A673 (cell line): ENCODE results near the gene PROSER2. TPM values are rescaled to one million over a fixed set of nuclear protein-coding genes. Genes with fewer than 3 reads are reported as not detected.

Source experiments
- BruUV-seq: library from RNA; stranded (reverse); fragments of 400-500 nt; replicated peaks from 2 replicates; lab custom pipeline; 2021; lab: Mats Ljungman, UMichigan
- CTCF ChIA-PET: fragments of 300-600 bp; sonication (Branson Sonifier 250); formaldehyde crosslinking; loops from one replicate; lab custom pipeline; 2022; ENCODE audit warnings: antibody characterized with exemption; lab: Charles Lee
- POLR2A ChIA-PET: fragments of 300-600 bp; sonication (Branson Sonifier 250); formaldehyde crosslinking; loops from one replicate; lab custom pipeline; 2022; ENCODE audit warnings: antibody characterized with exemption; ENCODE audit not compliant: low non-redundant PET; lab: Charles Lee
- DNase-seq: peaks from one replicate; pipeline ENCODE4 v3.0.0-alpha.2; 2015; ENCODE audit warnings: low spot score
- H3K27ac ChIP-seq: fragments of 200-600 bp; sonication (generic); 2 replicates; pipeline ENCODE4 v1.5.1; 2016; ENCODE audit warnings: mixed run types, low read depth, mild to moderate bottlenecking, mixed read lengths, antibody characterized with exemption, low read length; ENCODE audit not compliant: poor library complexity, severe bottlenecking
- H3K27me3 ChIP-seq: fragments of 200-600 bp; sonication (generic); replicated peaks from 2 replicates; pipeline ENCODE4 v1.6.1; 2017; ENCODE audit warnings: mixed run types, low read depth, mild to moderate bottlenecking, mixed read lengths, antibody characterized with exemption, low read length; ENCODE audit not compliant: insufficient read depth, poor library complexity
- H3K36me3 ChIP-seq: fragments of 200-600 bp; sonication (generic); 2 replicates; pipeline ENCODE4 v1.6.1; 2016; ENCODE audit warnings: mixed run types, mild to moderate bottlenecking, mixed read lengths, antibody characterized with exemption, low read length; ENCODE audit not compliant: insufficient read depth, poor library complexity, severe bottlenecking
- H3K4me1 ChIP-seq: fragments of 200-600 bp; sonication (generic); 2 replicates; pipeline ENCODE4 v1.6.1; 2017; ENCODE audit warnings: mixed run types, mild to moderate bottlenecking, mixed read lengths, antibody characterized with exemption, low read length; ENCODE audit not compliant: insufficient read depth, poor library complexity, severe bottlenecking
- H3K4me3 ChIP-seq: fragments of 200-600 bp; sonication (generic); 2 replicates; pipeline ENCODE4 v1.5.1; 2016; ENCODE audit warnings: low read depth, mixed run types, mild to moderate bottlenecking, mixed read lengths, low read length; ENCODE audit not compliant: poor library complexity, severe bottlenecking
- H3K9me3 ChIP-seq: fragments of 200-600 bp; sonication (generic); 2 replicates; pipeline ENCODE4 v1.6.1; 2016; ENCODE audit warnings: mixed run types, low read depth, mild to moderate bottlenecking, mixed read lengths, antibody characterized with exemption, low read length; ENCODE audit not compliant: poor library complexity, severe bottlenecking
- EZH2 ChIP-seq: fragments of 200-600 bp; sonication (generic); IDR thresholded peaks from 2 replicates; pipeline ENCODE4 v1.6.1; 2017; ENCODE audit warnings: borderline replicate concordance, low read depth, mild to moderate bottlenecking, mixed read lengths, antibody characterized with exemption, low read length; ENCODE audit not compliant: poor library complexity, severe bottlenecking
- intact Hi-C: fragments of 100-400 bp; cut with micrococcal nuclease; formaldehyde crosslinking; loops from one replicate; pipeline ENCODE4 v1.10.0; 2022; ENCODE audit not compliant: unreplicated experiment
- total RNA-seq: library from RNA; stranded (reverse); gene quantifications from 2 replicates; pipeline ENCODE4 v1.2.3, GENCODE V29; 2021
- TF ChIP-seq, protein P1 (sequence below): fragments of 300-800, 200-600 bp; sonication (generic); conservative IDR thresholded peaks from 2 replicates; pipeline ENCODE4 v1.5.1; 2017; ENCODE audit warnings: low read depth, mild to moderate bottlenecking, antibody characterized with exemption, low read length, moderate library complexity, mixed read lengths

Gene PROSER2
- total RNA-seq, 1 experiment from 2014 or later: 40.4 TPM

DNA sequence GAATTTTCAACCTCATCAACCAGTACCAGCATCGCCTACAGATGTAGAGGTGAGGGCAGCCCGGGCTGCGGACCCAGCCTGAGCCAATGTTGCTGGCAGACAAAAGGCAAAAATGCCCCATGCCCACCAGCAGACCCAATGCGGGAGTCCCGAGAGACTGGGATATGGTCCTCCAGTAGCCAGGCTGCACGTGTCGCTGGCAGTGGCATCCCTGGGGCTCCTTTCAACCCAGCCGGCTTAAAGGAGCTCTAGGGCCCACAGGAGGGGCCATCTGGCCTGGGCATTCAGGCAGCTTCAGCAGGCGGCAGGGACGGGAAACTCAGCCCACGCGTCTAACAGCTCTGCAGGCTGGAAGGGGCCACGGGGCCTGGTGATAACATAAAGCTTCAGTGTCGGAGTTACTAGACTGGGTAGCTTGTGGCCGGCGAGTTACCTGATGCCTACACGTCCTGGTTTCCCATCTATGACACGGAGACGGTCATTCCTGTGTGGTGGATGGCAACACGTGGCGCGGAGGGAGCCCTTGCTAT lies 70.7 kb downstream of the PROSER2 start:
- CTCF ChIA-PET: interaction anchor here (1.1 kb wide), 1 partner anchor 19 kb away, joined by 3 read pairs; no protein-coding TSS in a partner anchor
- POLR2A ChIA-PET: interaction anchor here (0.7 kb wide), 1 partner anchor 70 kb away, joined by 5 read pairs; no protein-coding TSS in a partner anchor
- Histone ChIP-seq H3K27me3 (no peaks in the 10 kb centered on the region), H3K4me3 (peak overlapping the region; percentile 78), H3K9me3 (no peaks in the 10 kb centered on the region), H3K36me3 (peaks cover 21% of the 10 kb centered on the region), H3K4me1 (peaks cover 18% of the 10 kb centered on the region), H3K27ac (peak overlapping the region; percentile 96)
- no peak for TF ChIP-seq EZH2
- TF ChIP-seq, protein P1, sequence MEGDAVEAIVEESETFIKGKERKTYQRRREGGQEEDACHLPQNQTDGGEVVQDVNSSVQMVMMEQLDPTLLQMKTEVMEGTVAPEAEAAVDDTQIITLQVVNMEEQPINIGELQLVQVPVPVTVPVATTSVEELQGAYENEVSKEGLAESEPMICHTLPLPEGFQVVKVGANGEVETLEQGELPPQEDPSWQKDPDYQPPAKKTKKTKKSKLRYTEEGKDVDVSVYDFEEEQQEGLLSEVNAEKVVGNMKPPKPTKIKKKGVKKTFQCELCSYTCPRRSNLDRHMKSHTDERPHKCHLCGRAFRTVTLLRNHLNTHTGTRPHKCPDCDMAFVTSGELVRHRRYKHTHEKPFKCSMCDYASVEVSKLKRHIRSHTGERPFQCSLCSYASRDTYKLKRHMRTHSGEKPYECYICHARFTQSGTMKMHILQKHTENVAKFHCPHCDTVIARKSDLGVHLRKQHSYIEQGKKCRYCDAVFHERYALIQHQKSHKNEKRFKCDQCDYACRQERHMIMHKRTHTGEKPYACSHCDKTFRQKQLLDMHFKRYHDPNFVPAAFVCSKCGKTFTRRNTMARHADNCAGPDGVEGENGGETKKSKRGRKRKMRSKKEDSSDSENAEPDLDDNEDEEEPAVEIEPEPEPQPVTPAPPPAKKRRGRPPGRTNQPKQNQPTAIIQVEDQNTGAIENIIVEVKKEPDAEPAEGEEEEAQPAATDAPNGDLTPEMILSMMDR: no peak
- DNase-seq: peak; percentile 52
- BruUV-seq: no TSS peak
- intact Hi-C loops: no loop called here

DNA sequence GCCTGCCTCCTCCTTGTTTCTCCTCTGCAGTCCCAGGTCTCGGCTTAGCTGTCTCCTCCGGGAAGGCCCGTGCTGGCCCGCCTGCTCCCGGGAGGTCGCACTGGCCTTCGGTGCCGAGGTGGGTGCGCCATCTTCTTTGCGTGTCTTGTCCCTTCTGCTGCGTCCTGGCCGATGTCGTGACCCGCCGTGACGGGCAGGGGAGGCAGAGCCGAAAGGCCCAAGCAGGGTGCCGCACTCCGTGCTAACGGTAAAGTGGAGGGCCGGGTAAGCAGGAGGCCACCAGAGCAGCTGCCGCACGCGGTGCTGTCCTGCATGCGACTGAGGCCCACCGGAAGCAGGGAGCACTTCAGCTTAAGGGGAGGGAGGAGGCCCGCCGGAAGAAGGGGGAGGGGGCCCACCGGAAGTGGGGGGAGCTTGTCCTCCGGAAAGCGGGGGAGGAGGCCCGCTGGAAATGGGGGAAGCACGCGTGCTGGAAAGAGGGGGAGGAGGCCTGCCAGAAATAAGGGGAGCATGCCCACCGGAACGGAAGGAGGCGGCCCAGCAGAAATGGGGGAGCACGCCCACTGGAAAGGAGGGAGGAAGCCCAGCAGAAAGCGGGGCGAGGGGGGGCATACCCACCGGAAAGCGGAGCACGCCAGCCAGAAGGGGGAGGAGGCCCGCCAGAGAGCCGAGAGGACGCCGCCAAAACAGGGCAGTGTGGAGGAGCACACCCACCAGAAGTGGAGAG lies 71.4 kb downstream of the PROSER2 start:
- no peaks in the 10 kb centered on the region for H3K27me3 ChIP-seq
- ChIA-PET CTCF (interaction anchor here (0.7 to 1.1 kb wide), 2 partner anchors 20 to 49 kb away, joined by 3 to 4 read pairs; no protein-coding TSS in a partner anchor), POLR2A (interaction anchor here (0.7 kb wide), 1 partner anchor 69 kb away, joined by 5 read pairs; no protein-coding TSS in a partner anchor)
- peaks cover 15% of the 10 kb centered on the region for H3K36me3 ChIP-seq
- peak; percentile 98 for DNase-seq
- H3K4me1 ChIP-seq: peaks cover 18% of the 10 kb centered on the region
- H3K9me3 ChIP-seq: no peaks in the 10 kb centered on the region
- H3K4me3 ChIP-seq: peak overlapping the region; percentile 78
- TF ChIP-seq, protein P1: no peak
- no peak for TF ChIP-seq EZH2
- intact Hi-C loops: no loop called here
- H3K27ac ChIP-seq: peak overlapping the region; percentile 96
- BruUV-seq: no TSS peak

DNA sequence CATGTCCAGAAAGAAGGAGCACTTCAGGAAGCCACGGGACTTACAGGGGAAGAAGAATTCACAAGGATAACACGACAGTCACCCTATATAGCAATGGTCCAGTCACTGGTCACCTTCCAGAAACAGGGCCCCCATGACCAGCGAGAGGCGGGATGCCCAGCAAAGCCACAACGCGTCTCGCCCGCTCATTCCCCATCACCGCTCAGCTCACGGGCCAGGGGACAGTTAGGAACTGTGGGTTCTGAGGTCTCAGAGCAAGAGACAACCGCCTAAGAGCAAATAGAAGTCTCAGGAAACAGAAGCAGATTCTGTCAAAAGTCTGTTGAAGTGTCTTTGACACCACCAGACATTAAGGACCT lies 71.9 kb downstream of the PROSER2 start:
- TF ChIP-seq, protein P1: no peak
- TF ChIP-seq EZH2: no peak
- H3K4me3 ChIP-seq: peak overlapping the region; percentile 78
- H3K4me1 ChIP-seq: peaks cover 18% of the 10 kb centered on the region
- H3K27me3 ChIP-seq: no peaks in the 10 kb centered on the region
- TSS peak; percentile 87 for BruUV-seq
- H3K27ac ChIP-seq: peak overlapping the region; percentile 96
- intact Hi-C loops: no loop called here
- no peak for DNase-seq
- no peaks in the 10 kb centered on the region for H3K9me3 ChIP-seq
- ChIA-PET POLR2A (no interaction called here), CTCF (interaction anchor here (1.1 kb wide), 1 partner anchor 20 kb away, joined by 3 read pairs; no protein-coding TSS in a partner anchor)
- peaks cover 15% of the 10 kb centered on the region for H3K36me3 ChIP-seq
